Activated CD4-positive, CD25-positive, alpha-beta regulatory T cell treated with anti-CD3 and anti-CD28 coated beads, Interleukin-2, amount 50 U/mL, for 24 hours (primary cell): ENCODE data around the gene MICAL2.

Experiments used
- ATAC-seq, 2 donors: fragments of 150-1000 bp; cut with Tn5 transposase; one replicate each; pipeline ENCODE4 v1.10.0; 2021; ENCODE audit warnings: mild to moderate bottlenecking in 1 of 2, moderate library complexity in 1 of 2

The MICAL2 gene

GRCh38 chr11:12235553-12235946 is 125.2 kb downstream of the MICAL2 start:
- ATAC-seq: peak in 1 of 2 donors; percentile 10

- ATAC-seq: peak; percentile 80 to 82
These were observed 125.8 kb downstream of the MICAL2 start for GRCh38 chr11:12235947-12236743.

- ATAC-seq: no peak
These were observed 126.3 kb downstream of the MICAL2 start for GRCh38 chr11:12236744-12237101.

GRCh38 chr11:12237381-12237784 is 127.0 kb downstream of the MICAL2 start:
- ATAC-seq: no peak

- ATAC-seq: no peak
These were observed 128.0 kb downstream of the MICAL2 start for GRCh38 chr11:12238420-12238819.

- ATAC-seq: no peak
These were observed 129.0 kb downstream of the MICAL2 start for GRCh38 chr11:12239396-12239795.

GRCh38 chr11:12239804-12240371 is 129.5 kb downstream of the MICAL2 start:
- ATAC-seq: no peak

- ATAC-seq: no peak
These were observed 130.3 kb downstream of the MICAL2 start for GRCh38 chr11:12240677-12241076.

- ATAC-seq: no peak
These were observed 131.0 kb downstream of the MICAL2 start for GRCh38 chr11:12241401-12241800.

- peak; percentile 59 to 61 for ATAC-seq
These were observed 131.7 kb downstream of the MICAL2 start for GRCh38 chr11:12241971-12242672.

GRCh38 chr11:12242966-12243365 is 132.6 kb downstream of the MICAL2 start:
- no peak for ATAC-seq

- no peak for ATAC-seq
These were observed 133.1 kb downstream of the MICAL2 start for GRCh38 chr11:12243486-12243885.

- no peak for ATAC-seq
These were observed 133.6 kb downstream of the MICAL2 start for GRCh38 chr11:12243911-12244550.

- ATAC-seq: no peak
These were observed 134.7 kb downstream of the MICAL2 start for GRCh38 chr11:12245091-12245490.

GRCh38 chr11:12245549-12246016 is 135.2 kb downstream of the MICAL2 start:
- ATAC-seq: no peak

GRCh38 chr11:12246147-12246546 is 135.8 kb downstream of the MICAL2 start:
- no peak for ATAC-seq

GRCh38 chr11:12246989-12247388 is 136.6 kb downstream of the MICAL2 start:
- no peak for ATAC-seq

- ATAC-seq: no peak
These were observed 137.3 kb downstream of the MICAL2 start for GRCh38 chr11:12247543-12248254.

- no peak for ATAC-seq
These were observed 137.9 kb downstream of the MICAL2 start for GRCh38 chr11:12248330-12248729.

- ATAC-seq: no peak
These were observed 139.3 kb downstream of the MICAL2 start for GRCh38 chr11:12249590-12250260.

GRCh38 chr11:12251666-12252560 is 141.5 kb downstream of the MICAL2 start:
- ATAC-seq: no peak
